HPDE6-E6E7 (cell line): ENCODE results near the gene CTAG1B.
"Not testable (repeated sequence)": the region's sequence is repeated elsewhere in the genome, so short reads cannot be mapped to it uniquely, and the experiment has no call there.

Source experiments
- DNase-seq: peaks from one replicate; pipeline ENCODE4 v3.0.0; 2011; ENCODE audit warnings: missing footprints; ENCODE audit errors: extremely low spot score

CTAG1B gene

GRCh38 chrX:154620767-154621414 is 1.8 kb upstream of the CTAG1B start:
- not testable (repeated sequence) for DNase-seq

GRCh38 chrX:154613586-154613985 is 5.5 kb downstream of the CTAG1B start:
- not testable (repeated sequence) for DNase-seq

- not testable (repeated sequence) for DNase-seq
Measured at GRCh38 chrX:154611146-154611545, 7.9 kb downstream of the CTAG1B start.

GRCh38 chrX:154608823-154609222 is 10.3 kb downstream of the CTAG1B start:
- DNase-seq: not testable (repeated sequence)

- DNase-seq: not testable (repeated sequence)
Measured at GRCh38 chrX:154607976-154608375, 11.1 kb downstream of the CTAG1B start.

- no peak for DNase-seq
Measured at GRCh38 chrX:154607370-154607769, 11.7 kb downstream of the CTAG1B start.

- no peak for DNase-seq
Measured at GRCh38 chrX:154605566-154605965, 13.5 kb downstream of the CTAG1B start.

GRCh38 chrX:154603438-154604430 is 15.3 kb downstream of the CTAG1B start:
- DNase-seq: peak; percentile 74

- no peak for DNase-seq
Measured at GRCh38 chrX:154602766-154603437, 16.2 kb downstream of the CTAG1B start.

- DNase-seq: no peak
Measured at GRCh38 chrX:154602226-154602625, 16.9 kb downstream of the CTAG1B start.

GRCh38 chrX:154600759-154601374 is 18.2 kb downstream of the CTAG1B start:
- DNase-seq: no peak

GRCh38 chrX:154599531-154599930 is 19.6 kb downstream of the CTAG1B start:
- DNase-seq: no peak

GRCh38 chrX:154598656-154599055 is 20.4 kb downstream of the CTAG1B start:
- DNase-seq: no peak

- no peak for DNase-seq
Measured at GRCh38 chrX:154597221-154597620, 21.9 kb downstream of the CTAG1B start.

GRCh38 chrX:154596290-154596929 is 22.7 kb downstream of the CTAG1B start:
- DNase-seq: peak; percentile 87

GRCh38 chrX:154595559-154596249 is 23.4 kb downstream of the CTAG1B start:
- DNase-seq: no peak

- DNase-seq: no peak
Measured at GRCh38 chrX:154594491-154594890, 24.6 kb downstream of the CTAG1B start.

- no peak for DNase-seq
Measured at GRCh38 chrX:154593201-154593600, 25.9 kb downstream of the CTAG1B start.

- DNase-seq: no peak
Measured at GRCh38 chrX:154592505-154592904, 26.6 kb downstream of the CTAG1B start.

- not testable (repeated sequence) for DNase-seq
Measured at GRCh38 chrX:154590415-154590814, 28.7 kb downstream of the CTAG1B start.
